ENCODE results near the gene NTS.

NTS gene

GRCh38 chr12:85874031-85874461 lies at the start of gene NTS:
TSS of gene NTS (plus strand) at chr12:85874295. CDS start at chr12:85874404, 109 bp downstream.
- peak; percentile 54 for DNase-seq
- in situ Hi-C loops (cut with HindIII; ENCODE audit: low pct_ligation_motif_present, low pct_unique_long_range_greater_than_20kb, low sequenced_read_pairs): loop anchor here (25.0 kb wide), 1 partner anchor 387 kb away; no protein-coding TSS in a partner anchor

- in situ Hi-C loops (cut with HindIII; ENCODE audit: low pct_ligation_motif_present, low pct_unique_long_range_greater_than_20kb, low sequenced_read_pairs): no loop called here
- peak; percentile 77 for DNase-seq
These were observed 48.3 kb upstream of the NTS start for GRCh38 chr12:85825746-85826145.

GRCh38 chr12:85828576-85828975 lies 45.5 kb upstream of the NTS start:
- DNase-seq: no peak
- in situ Hi-C loops (cut with HindIII; ENCODE audit: low pct_ligation_motif_present, low pct_unique_long_range_greater_than_20kb, low sequenced_read_pairs): no loop called here

- in situ Hi-C loops (cut with HindIII; ENCODE audit: low pct_ligation_motif_present, low pct_unique_long_range_greater_than_20kb, low sequenced_read_pairs): no loop called here
- no peak for DNase-seq
These were observed 44.7 kb upstream of the NTS start for GRCh38 chr12:85829391-85829790.

GRCh38 chr12:85831327-85831990 lies 42.6 kb upstream of the NTS start:
- in situ Hi-C loops (cut with HindIII; ENCODE audit: low pct_ligation_motif_present, low pct_unique_long_range_greater_than_20kb, low sequenced_read_pairs): no loop called here
- no peak for DNase-seq

GRCh38 chr12:85833579-85833978 lies 40.5 kb upstream of the NTS start:
- in situ Hi-C loops (cut with HindIII; ENCODE audit: low pct_ligation_motif_present, low pct_unique_long_range_greater_than_20kb, low sequenced_read_pairs): no loop called here
- DNase-seq: no peak

GRCh38 chr12:85834378-85834777 lies 39.7 kb upstream of the NTS start:
- no peak for DNase-seq
- in situ Hi-C loops (cut with HindIII; ENCODE audit: low pct_ligation_motif_present, low pct_unique_long_range_greater_than_20kb, low sequenced_read_pairs): no loop called here

GRCh38 chr12:85835426-85836196 lies 38.5 kb upstream of the NTS start:
- peak; percentile 50 for DNase-seq
- in situ Hi-C loops (cut with HindIII; ENCODE audit: low pct_ligation_motif_present, low pct_unique_long_range_greater_than_20kb, low sequenced_read_pairs): no loop called here

- peak; percentile 51 for DNase-seq
- in situ Hi-C loops (cut with HindIII; ENCODE audit: low pct_ligation_motif_present, low pct_unique_long_range_greater_than_20kb, low sequenced_read_pairs): no loop called here
These were observed 37.7 kb upstream of the NTS start, which contains the start of gene RASSF9 for GRCh38 chr12:85836197-85837090. TSS of gene RASSF9 (minus strand) at chr12:85836409. CDS start at chr12:85836201, 208 bp downstream.

GRCh38 chr12:85843606-85844310 lies 30.3 kb upstream of the NTS start:
- no peak for DNase-seq
- in situ Hi-C loops (cut with HindIII; ENCODE audit: low pct_ligation_motif_present, low pct_unique_long_range_greater_than_20kb, low sequenced_read_pairs): no loop called here

- in situ Hi-C loops (cut with HindIII; ENCODE audit: low pct_ligation_motif_present, low pct_unique_long_range_greater_than_20kb, low sequenced_read_pairs): no loop called here
- DNase-seq: no peak
These were observed 24.8 kb upstream of the NTS start for GRCh38 chr12:85849344-85849743.

- in situ Hi-C loops (cut with HindIII; ENCODE audit: low pct_ligation_motif_present, low pct_unique_long_range_greater_than_20kb, low sequenced_read_pairs): loop anchor here (25.0 kb wide), 1 partner anchor 368 kb away; no protein-coding TSS in a partner anchor
- DNase-seq: no peak
These were observed 18.8 kb upstream of the NTS start for GRCh38 chr12:85855305-85855704.

- in situ Hi-C loops (cut with HindIII; ENCODE audit: low pct_ligation_motif_present, low pct_unique_long_range_greater_than_20kb, low sequenced_read_pairs): loop anchor here (25.0 kb wide), 1 partner anchor 370 kb away; no protein-coding TSS in a partner anchor
- DNase-seq: no peak
These were observed 17.1 kb upstream of the NTS start for GRCh38 chr12:85856966-85857365.

- no peak for DNase-seq
- in situ Hi-C loops (cut with HindIII; ENCODE audit: low pct_ligation_motif_present, low pct_unique_long_range_greater_than_20kb, low sequenced_read_pairs): loop anchor here (25.0 kb wide), 1 partner anchor 379 kb away; no protein-coding TSS in a partner anchor
These were observed 8.2 kb upstream of the NTS start for GRCh38 chr12:85865890-85866289.

- in situ Hi-C loops (cut with HindIII; ENCODE audit: low pct_ligation_motif_present, low pct_unique_long_range_greater_than_20kb, low sequenced_read_pairs): loop anchor here (25.0 kb wide), 1 partner anchor 380 kb away; no protein-coding TSS in a partner anchor
These were observed 6.9 kb upstream of the NTS start for GRCh38 chr12:85866986-85867776.

GRCh38 chr12:85872497-85873091 lies 1.5 kb upstream of the NTS start:
- DNase-seq: peak; percentile 83
- in situ Hi-C loops (cut with HindIII; ENCODE audit: low pct_ligation_motif_present, low pct_unique_long_range_greater_than_20kb, low sequenced_read_pairs): loop anchor here (25.0 kb wide), 1 partner anchor 385 kb away; no protein-coding TSS in a partner anchor

More at GRCh38 chr12:85866986-85867776, 6.9 kb upstream of the NTS start:
- peak; percentile 71 for DNase-seq

- in situ Hi-C loops (cut with HindIII; ENCODE audit: low pct_ligation_motif_present, low pct_unique_long_range_greater_than_20kb, low sequenced_read_pairs): no loop called here
These were observed 3.4 kb downstream of the NTS start for GRCh38 chr12:85877459-85877858.

More at GRCh38 chr12:85877459-85877858, 3.4 kb downstream of the NTS start:
- DNase-seq: no peak
